ENCODE data around the gene MCM9.

GRCh38 chr6:118882314-118882905 lies 52.5 kb downstream of the MCM9 start:
- TF ChIP-seq ZXDB (tag by site-specific recombination; IDR thresholded peaks at IDR 0.05) (no peak), KLF7 (tag by site-specific recombination; IDR thresholded peaks at IDR 0.05; ENCODE audit: borderline replicate concordance) (no peak), FEZF1 (tag by site-specific recombination; IDR thresholded peaks at IDR 0.05) (no peak), ZNF311 (tag by site-specific recombination; IDR thresholded peaks at IDR 0.05; ENCODE audit: borderline replicate concordance) (no peak), PRDM10 (tag by site-specific recombination; IDR thresholded peaks at IDR 0.05) (no peak), CTCF (tag by site-specific recombination; IDR thresholded peaks at IDR 0.05) (no peak), ZNF600 (tag by site-specific recombination; IDR thresholded peaks at IDR 0.05) (no peak)
